Measurements from ENCODE around the gene HECTD2. TPM values are rescaled to one million over a fixed set of nuclear protein-coding genes. Genes with fewer than 3 reads are reported as not detected.

Gene HECTD2
- total RNA-seq, 8 experiments from 2014 or later = 4.5 to 28.1 (median 18.3) TPM

GRCh38 chr10:91464500-91464899 lies 54.4 kb downstream of the HECTD2 start:
- H3K4me3 ChIP-seq = no peak overlapping the region
- H3K4me1 ChIP-seq (replicated peaks in 1 of 2) = no peaks in the 10 kb centered on the region
- no peak overlapping the region for H3K27ac ChIP-seq
- no peak for ATAC-seq (replicated peaks in 6 of 8)
- WGBS, 10 experiments = 80 to 100% (median 96%) methylated on average over 1 to 2 of the region's 2 CpGs; no CpG with 5 or more reads in 5 of the 10 experiments
- in situ Hi-C loops (cut with MboI; ENCODE audit: low pct_unique_long_range_greater_than_20kb in 2 of 9, low sequenced_read_pairs in 9 of 9, unreplicated experiment in 9 of 9) = no loop called here

GRCh38 chr10:91465261-91465660 lies 55.1 kb downstream of the HECTD2 start:
- no peak overlapping the region for H3K27ac ChIP-seq
- in situ Hi-C loops (cut with MboI; ENCODE audit: low pct_unique_long_range_greater_than_20kb in 2 of 9, low sequenced_read_pairs in 9 of 9, unreplicated experiment in 9 of 9) = no loop called here
- H3K4me1 ChIP-seq (replicated peaks in 1 of 2) = no peaks in the 10 kb centered on the region
- no peak for ATAC-seq (replicated peaks in 6 of 8)
- no peak overlapping the region for H3K4me3 ChIP-seq
- 86 to 100% (median 100%) methylated on average over 1 of the region's 1 CpG; no CpG with 5 or more reads in 6 of the 10 experiments for WGBS, 10 experiments

GRCh38 chr10:91467114-91467513 lies 57.0 kb downstream of the HECTD2 start:
- in situ Hi-C loops (cut with MboI; ENCODE audit: low pct_unique_long_range_greater_than_20kb in 2 of 9, low sequenced_read_pairs in 9 of 9, unreplicated experiment in 9 of 9) = no loop called here
- Histone ChIP-seq H3K4me1 (replicated peaks in 1 of 2) (no peaks in the 10 kb centered on the region), H3K27ac (no peak overlapping the region), H3K4me3 (no peak overlapping the region)
- ATAC-seq (replicated peaks in 6 of 8) = no peak
- 94 to 100% (median 100%) methylated on average over 1 to 3 of the region's 4 CpGs; no CpG with 5 or more reads in 5 of the 10 experiments for WGBS, 10 experiments

GRCh38 chr10:91471602-91472001 lies 61.5 kb downstream of the HECTD2 start:
- ATAC-seq (replicated peaks in 6 of 8) = no peak
- Histone ChIP-seq H3K27ac (no peak overlapping the region), H3K4me1 (replicated peaks in 1 of 2) (no peaks in the 10 kb centered on the region), H3K4me3 (no peak overlapping the region)
- in situ Hi-C loops (cut with MboI; ENCODE audit: low pct_unique_long_range_greater_than_20kb in 2 of 9, low sequenced_read_pairs in 9 of 9, unreplicated experiment in 9 of 9) = no loop called here
- WGBS, 10 experiments = 33 to 100% (median 100%) methylated on average over 1 of the region's 1 CpG; no CpG with 5 or more reads in 1 of the 10 experiments

- Histone ChIP-seq H3K4me3 (no peak overlapping the region), H3K27ac (no peak overlapping the region), H3K4me1 (replicated peaks in 1 of 2) (no peaks in the 10 kb centered on the region)
- no peak for ATAC-seq (replicated peaks in 6 of 8)
- 91 to 100% (median 94%) methylated on average over 1 to 2 of the region's 2 CpGs for WGBS, 10 experiments
- in situ Hi-C loops (cut with MboI; ENCODE audit: low pct_unique_long_range_greater_than_20kb in 2 of 9, low sequenced_read_pairs in 9 of 9, unreplicated experiment in 9 of 9) = no loop called here
These were observed 62.8 kb downstream of the HECTD2 start for GRCh38 chr10:91472911-91473310.

GRCh38 chr10:91474009-91474408 lies 63.9 kb downstream of the HECTD2 start:
- no peak for ATAC-seq (replicated peaks in 6 of 8)
- WGBS, 10 experiments = 27 to 100% (median 94%) methylated on average over 1 of the region's 1 CpG; no CpG with 5 or more reads in 1 of the 10 experiments
- no peak overlapping the region for H3K27ac ChIP-seq
- in situ Hi-C loops (cut with MboI; ENCODE audit: low pct_unique_long_range_greater_than_20kb in 2 of 9, low sequenced_read_pairs in 9 of 9, unreplicated experiment in 9 of 9) = no loop called here
- H3K4me3 ChIP-seq = no peak overlapping the region
- H3K4me1 ChIP-seq (replicated peaks in 1 of 2) = no peaks in the 10 kb centered on the region

GRCh38 chr10:91477236-91477635 lies 67.1 kb downstream of the HECTD2 start:
- 88 to 100% (median 100%) methylated on average over 1 to 2 of the region's 2 CpGs for WGBS, 10 experiments
- Histone ChIP-seq H3K27ac (no peak overlapping the region), H3K4me3 (no peak overlapping the region), H3K4me1 (replicated peaks in 1 of 2) (no peaks in the 10 kb centered on the region)
- ATAC-seq (replicated peaks in 6 of 8) = no peak
- in situ Hi-C loops (cut with MboI; ENCODE audit: low pct_unique_long_range_greater_than_20kb in 2 of 9, low sequenced_read_pairs in 9 of 9, unreplicated experiment in 9 of 9) = loop anchor here in 1 of 9 experiments (25.0 kb wide), 1 partner anchor 160 kb away; the partner anchor contains the start of gene PPP1R3C

- H3K27ac ChIP-seq = no peak overlapping the region
- no peak overlapping the region for H3K4me3 ChIP-seq
- in situ Hi-C loops (cut with MboI; ENCODE audit: low pct_unique_long_range_greater_than_20kb in 2 of 9, low sequenced_read_pairs in 9 of 9, unreplicated experiment in 9 of 9) = loop anchor here in 1 of 9 experiments (25.0 kb wide), 1 partner anchor 158 kb away; the partner anchor contains the start of gene PPP1R3C
- no peak for ATAC-seq (replicated peaks in 6 of 8)
- H3K4me1 ChIP-seq (replicated peaks in 1 of 2) = no peaks in the 10 kb centered on the region
These were observed 69.4 kb downstream of the HECTD2 start for GRCh38 chr10:91479583-91479982.

GRCh38 chr10:91487911-91488582 lies 77.9 kb downstream of the HECTD2 start:
- Histone ChIP-seq H3K4me3 (no peak overlapping the region), H3K27ac (no peak overlapping the region), H3K4me1 (replicated peaks in 1 of 2) (no peaks in the 10 kb centered on the region)
- 50 to 100% (median 80%) methylated on average over 1 to 3 of the region's 3 CpGs; no CpG with 5 or more reads in 2 of the 10 experiments for WGBS, 10 experiments
- in situ Hi-C loops (cut with MboI; ENCODE audit: low pct_unique_long_range_greater_than_20kb in 2 of 9, low sequenced_read_pairs in 9 of 9, unreplicated experiment in 9 of 9) = loop anchor here in 1 of 9 experiments (25.0 kb wide), 1 partner anchor 149 kb away; the partner anchor contains the start of gene PPP1R3C
- ATAC-seq (replicated peaks in 6 of 8) = no peak

- no peak overlapping the region for H3K4me3 ChIP-seq
- no peaks in the 10 kb centered on the region for H3K4me1 ChIP-seq (replicated peaks in 1 of 2)
- in situ Hi-C loops (cut with MboI; ENCODE audit: low pct_unique_long_range_greater_than_20kb in 2 of 9, low sequenced_read_pairs in 9 of 9, unreplicated experiment in 9 of 9) = loop anchor here in 3 of 9 experiments (10.0 to 25.0 kb wide), 2 partner anchors 141 to 144 kb away; partner anchors contain the start of gene PPP1R3C (in 3 of the 3)
- H3K27ac ChIP-seq = no peak overlapping the region
- 0 to 100% (median 47%) methylated on average over 1 to 2 of the region's 2 CpGs; no CpG with 5 or more reads in 1 of the 10 experiments for WGBS, 10 experiments
- ATAC-seq (replicated peaks in 6 of 8) = peak in 3 of 8 experiments; percentile 30 to 35 (median 35)
These were observed 83.2 kb downstream of the HECTD2 start for GRCh38 chr10:91493313-91493712.

- ATAC-seq (replicated peaks in 6 of 8) = no peak
- in situ Hi-C loops (cut with MboI; ENCODE audit: low pct_unique_long_range_greater_than_20kb in 2 of 9, low sequenced_read_pairs in 9 of 9, unreplicated experiment in 9 of 9) = loop anchor here in 3 of 9 experiments (10.0 to 25.0 kb wide), 2 partner anchors 139 to 142 kb away; partner anchors contain the start of gene PPP1R3C (in 3 of the 3)
- no peaks in the 10 kb centered on the region for H3K4me1 ChIP-seq (replicated peaks in 1 of 2)
- H3K27ac ChIP-seq = no peak overlapping the region
- H3K4me3 ChIP-seq = no peak overlapping the region
These were observed 85.3 kb downstream of the HECTD2 start for GRCh38 chr10:91495402-91495801.

- Histone ChIP-seq H3K4me1 (replicated peaks in 1 of 2) (no peaks in the 10 kb centered on the region), H3K4me3 (no peak overlapping the region), H3K27ac (no peak overlapping the region)
- WGBS, 10 experiments = 21 to 96% (median 78%) methylated on average over 3 to 4 of the region's 4 CpGs
- in situ Hi-C loops (cut with MboI; ENCODE audit: low pct_unique_long_range_greater_than_20kb in 2 of 9, low sequenced_read_pairs in 9 of 9, unreplicated experiment in 9 of 9) = loop anchor here in 3 of 9 experiments (10.0 to 25.0 kb wide), 2 partner anchors 139 to 141 kb away; partner anchors contain the start of gene PPP1R3C (in 3 of the 3)
- ATAC-seq (replicated peaks in 6 of 8) = peak in 3 of 8 experiments; percentile 92 to 97 (median 95)
These were observed 85.9 kb downstream of the HECTD2 start for GRCh38 chr10:91496016-91496415.

GRCh38 chr10:91511549-91512330 lies 101.6 kb downstream of the HECTD2 start:
- ATAC-seq (replicated peaks in 6 of 8) = peak in 3 of 8 experiments; percentile 45 to 75 (median 72)
- Histone ChIP-seq H3K4me1 (replicated peaks in 1 of 2) (no peaks in the 10 kb centered on the region), H3K27ac (no peak overlapping the region), H3K4me3 (no peak overlapping the region)
- in situ Hi-C loops (cut with MboI; ENCODE audit: low pct_unique_long_range_greater_than_20kb in 2 of 9, low sequenced_read_pairs in 9 of 9, unreplicated experiment in 9 of 9) = no loop called here
- WGBS, 10 experiments = 74 to 100% (median 88%) methylated on average over 1 to 5 of the region's 5 CpGs; no CpG with 5 or more reads in 2 of the 10 experiments
